OCI-LY7 (cell line): ENCODE results near the gene STXBP1. TPM values are rescaled to one million over a fixed set of nuclear protein-coding genes. Genes with fewer than 3 reads are reported as not detected.

Source experiments
- BruUV-seq: library from RNA; stranded (reverse); fragments of 400-500 nt; replicated peaks from 2 replicates; lab custom pipeline; 2021; lab: Mats Ljungman, UMichigan
- CTCF ChIA-PET: fragments of 300-600 bp; sonication (Branson Sonifier 250); formaldehyde crosslinking; loops from one replicate; lab custom pipeline; 2022; ENCODE audit warnings: antibody characterized with exemption; ENCODE audit not compliant: unreplicated experiment; lab: Charles Lee
- POLR2A ChIA-PET: fragments of 300-600 bp; sonication (Branson Sonifier 250); formaldehyde crosslinking; loops from one replicate; lab custom pipeline; 2022; ENCODE audit warnings: antibody characterized with exemption; lab: Charles Lee
- DNase-seq: peaks from one replicate; pipeline ENCODE4 v3.0.0-alpha.2; 2015; ENCODE audit warnings: low spot score
- H2AFZ ChIP-seq: fragments of 200-600 bp; sonication (generic), shearing (Covaris generic); 2 replicates; pipeline ENCODE4 v1.6.1; 2014; ENCODE audit warnings: mild to moderate bottlenecking, antibody characterized with exemption, low read length, moderate library complexity
- H3K27ac ChIP-seq: fragments of 200-600 bp; sonication (generic); 2 replicates; pipeline ENCODE4 v1.5.1; 2014; ENCODE audit warnings: mixed run types, low read depth, mild to moderate bottlenecking, moderate library complexity, low read length, inconsistent platforms; ENCODE audit not compliant: poor library complexity, severe bottlenecking
- H3K36me3 ChIP-seq: fragments of 200-600 bp; sonication (generic); 2 replicates; pipeline ENCODE4 v1.6.1; 2014; ENCODE audit warnings: mild to moderate bottlenecking, antibody characterized with exemption, low read length, moderate library complexity, mixed read lengths; ENCODE audit not compliant: insufficient read depth
- H3K4me1 ChIP-seq: fragments of 200-600 bp; sonication (generic); 2 replicates; pipeline ENCODE4 v1.5.1; 2014; ENCODE audit warnings: mild to moderate bottlenecking, low read length; ENCODE audit not compliant: insufficient read depth, poor library complexity, severe bottlenecking
- H3K4me2 ChIP-seq: fragments of 200-600 bp; sonication (generic); 2 replicates; pipeline ENCODE4 v1.6.1; 2014; ENCODE audit warnings: mild to moderate bottlenecking, low read length
- H3K4me3 ChIP-seq: fragments of 200-600 bp; sonication (generic); 2 replicates; pipeline ENCODE4 v1.5.1; 2014; ENCODE audit warnings: mild to moderate bottlenecking, low read depth, low read length; ENCODE audit not compliant: poor library complexity, severe bottlenecking
- H3K79me2 ChIP-seq: fragments of 200-600 bp; sonication (generic); 2 replicates; pipeline ENCODE4 v1.6.1; 2016; ENCODE audit warnings: low read depth, mild to moderate bottlenecking, low read length, moderate library complexity, mixed read lengths; ENCODE audit not compliant: insufficient read depth
- H3K9me2 ChIP-seq: fragments of 200-600 bp; sonication (generic); 2 replicates; pipeline ENCODE4 v1.6.1; 2016; ENCODE audit warnings: mild to moderate bottlenecking, low read length, mixed read lengths; ENCODE audit not compliant: insufficient read depth
- H3K9me3 ChIP-seq: fragments of 200-600 bp; sonication (generic); 2 replicates; pipeline ENCODE4 v1.6.1; 2014; ENCODE audit warnings: mild to moderate bottlenecking, mixed run types, low read length, mixed read lengths
- H4K20me1 ChIP-seq: fragments of 200-600 bp; sonication (generic); 2 replicates; pipeline ENCODE4 v1.6.1; 2014; ENCODE audit warnings: mild to moderate bottlenecking, antibody characterized with exemption, low read length, moderate library complexity, mixed read lengths; ENCODE audit not compliant: insufficient read depth
- CTCF ChIP-seq: fragments of 200-600 bp; sonication (generic); conservative IDR thresholded peaks from 2 replicates; pipeline ENCODE4 v1.5.1; 2014; ENCODE audit warnings: mild to moderate bottlenecking, antibody characterized with exemption, low read length, moderate library complexity, mixed read lengths
- EZH2phosphoT487 ChIP-seq: fragments of 200-600 bp; sonication (generic); IDR thresholded peaks from 2 replicates; pipeline ENCODE4 v1.6.1; 2018; ENCODE audit warnings: low read depth, borderline replicate concordance, mild to moderate bottlenecking, mixed run types, antibody characterized with exemption, low read length, moderate library complexity, mixed read lengths
- intact Hi-C: fragments of 100-400 bp; cut with micrococcal nuclease; formaldehyde crosslinking; loops from one replicate; pipeline ENCODE4 v1.10.0; 2022; ENCODE audit not compliant: unreplicated experiment
- total RNA-seq, 2 experiments: library from RNA; depleted of rRNA in 1 of 2; stranded (reverse); fragments of >200 nt in 1 of 2; shearing (Covaris generic) in 1 of 2; gene quantifications; 2 replicates each; pipeline ENCODE4 v1.2.3, GENCODE V29; 2014 to 2022

Gene STXBP1
- total RNA-seq, 2 experiments from 2014 or later, result 4.1 to 20.4 TPM

GRCh38 chr9:127570533-127571111, 41.5 kb upstream of the STXBP1 start:
- H3K9me2 ChIP-seq, result no peaks in the 10 kb centered on the region
- peak overlapping the region; percentile 87 for H3K4me2 ChIP-seq
- DNase-seq, result no peak
- no peak overlapping the region; the same call in 1 of the 2 replicates for H2AFZ ChIP-seq
- H3K36me3 ChIP-seq, result no peaks in the 10 kb centered on the region
- no peak overlapping the region for H3K4me3 ChIP-seq
- ChIA-PET POLR2A (interaction anchor here (0.7 to 1.1 kb wide), 3 partner anchors 8 to 41 kb away, joined by 3 to 4 read pairs (median 3); partner anchors contain the start of gene STXBP1), CTCF (no interaction called here)
- H4K20me1 ChIP-seq, result no peaks in the 10 kb centered on the region; the same call in 1 of the 2 replicates
- H3K79me2 ChIP-seq, result no peaks in the 10 kb centered on the region
- H3K4me1 ChIP-seq, result peaks cover 24% of the 10 kb centered on the region
- TF ChIP-seq EZH2phosphoT487 (no peak), CTCF (no peak)
- H3K9me3 ChIP-seq, result no peaks in the 10 kb centered on the region
- peak overlapping the region; percentile 16 for H3K27ac ChIP-seq
- no TSS peak for BruUV-seq
- intact Hi-C loops, result no loop called here

GRCh38 chr9:127571971-127572370, 40.1 kb upstream of the STXBP1 start:
- H3K4me2 ChIP-seq, result no peak overlapping the region
- H3K9me2 ChIP-seq, result no peaks in the 10 kb centered on the region
- no peak overlapping the region for H2AFZ ChIP-seq
- BruUV-seq, result no TSS peak
- H3K4me1 ChIP-seq, result peaks cover 24% of the 10 kb centered on the region
- ChIA-PET CTCF (no interaction called here), POLR2A (interaction anchor here (0.6 kb wide), 1 partner anchor 15 kb away, joined by 3 read pairs; no protein-coding TSS in a partner anchor)
- no peaks in the 10 kb centered on the region; the same call in 1 of the 2 replicates for H4K20me1 ChIP-seq
- no peak for DNase-seq
- H3K36me3 ChIP-seq, result no peaks in the 10 kb centered on the region
- H3K27ac ChIP-seq, result no peak overlapping the region
- intact Hi-C loops, result no loop called here
- TF ChIP-seq EZH2phosphoT487 (no peak), CTCF (no peak)
- H3K9me3 ChIP-seq, result no peaks in the 10 kb centered on the region
- H3K4me3 ChIP-seq, result no peak overlapping the region
- no peaks in the 10 kb centered on the region for H3K79me2 ChIP-seq
